Daoy (cell line): Measurements from ENCODE around the gene PABPN1L. TPM values are rescaled to one million over a fixed set of nuclear protein-coding genes. Genes with fewer than 3 reads are reported as not detected.
"Not testable (repeated sequence)": the region's sequence is repeated elsewhere in the genome, so short reads cannot be mapped to it uniquely, and the experiment has no call there.

Source experiments
- DNase-seq: peaks from one replicate; pipeline ENCODE4 v3.0.0-alpha.2; 2015; ENCODE audit warnings: low read depth
- total RNA-seq: library from RNA; depleted of rRNA; stranded (reverse); fragments of >200 nt; shearing (Covaris generic); gene quantifications from 2 replicates; pipeline ENCODE4 v1.2.3, GENCODE V29; 2014

The PABPN1L gene
- total RNA-seq, 1 experiment from 2014 or later, result not detected

DNA sequence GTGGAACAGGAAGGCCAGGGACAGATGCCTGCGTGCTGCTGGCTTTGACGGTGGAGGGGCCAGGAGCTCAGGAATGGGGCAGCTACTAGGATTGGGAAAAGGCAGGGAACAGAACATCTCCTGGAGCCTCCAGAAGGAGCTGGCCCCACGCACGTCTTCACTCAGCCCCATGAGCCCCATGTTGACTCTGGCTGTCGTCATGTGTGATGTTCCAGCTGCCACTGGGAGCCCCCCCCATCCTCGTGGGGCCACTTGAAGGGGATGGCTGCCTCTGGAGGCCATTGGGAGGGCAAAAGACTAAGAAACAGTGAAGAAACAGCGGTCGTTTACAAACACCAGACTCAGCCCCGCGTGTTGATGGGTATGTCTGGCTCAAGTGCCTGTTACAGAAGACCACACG lies 36.2 kb downstream of the PABPN1L start:
- no peak for DNase-seq

DNA sequence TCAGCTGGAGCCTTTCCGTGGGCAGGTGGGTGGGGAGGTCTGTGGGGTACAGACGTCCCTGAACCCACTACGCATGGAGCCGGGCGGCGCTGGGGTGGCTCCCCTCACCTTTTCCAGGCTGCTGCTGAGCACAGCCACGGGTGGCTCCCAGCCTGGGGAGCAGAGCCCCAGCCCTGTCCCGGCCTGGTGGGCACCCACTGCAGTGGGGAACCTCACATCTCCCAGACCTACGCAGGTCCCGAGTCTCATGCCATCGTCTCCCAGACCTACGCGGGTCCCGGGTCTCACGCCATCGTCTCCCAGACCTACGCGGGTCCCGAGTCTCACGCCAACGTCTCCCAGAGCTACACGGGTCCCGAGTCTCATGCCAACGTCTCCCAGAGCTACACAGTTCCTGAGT lies 37.7 kb downstream of the PABPN1L start:
- no peak for DNase-seq

DNA sequence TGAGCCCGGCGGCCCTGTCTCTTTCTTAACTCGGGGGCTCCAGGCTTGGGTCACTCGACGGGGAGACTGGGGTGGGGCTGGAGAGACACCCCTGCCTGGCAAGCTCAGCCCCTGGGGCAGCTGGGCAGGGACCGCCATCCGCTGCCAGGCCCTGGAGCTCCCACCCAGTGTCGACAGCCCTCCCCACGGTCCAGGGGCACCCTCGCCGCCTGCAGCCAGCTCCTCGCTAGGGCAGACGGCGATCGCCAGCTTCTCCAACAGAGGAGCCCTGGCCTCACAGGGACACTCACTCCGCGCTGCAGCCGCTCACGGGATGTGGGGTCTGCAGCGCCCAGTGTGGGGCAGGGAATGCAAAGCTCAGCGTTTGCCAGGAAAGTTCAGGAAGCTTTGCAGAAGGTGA lies 38.7 kb downstream of the PABPN1L start:
- no peak for DNase-seq

DNA sequence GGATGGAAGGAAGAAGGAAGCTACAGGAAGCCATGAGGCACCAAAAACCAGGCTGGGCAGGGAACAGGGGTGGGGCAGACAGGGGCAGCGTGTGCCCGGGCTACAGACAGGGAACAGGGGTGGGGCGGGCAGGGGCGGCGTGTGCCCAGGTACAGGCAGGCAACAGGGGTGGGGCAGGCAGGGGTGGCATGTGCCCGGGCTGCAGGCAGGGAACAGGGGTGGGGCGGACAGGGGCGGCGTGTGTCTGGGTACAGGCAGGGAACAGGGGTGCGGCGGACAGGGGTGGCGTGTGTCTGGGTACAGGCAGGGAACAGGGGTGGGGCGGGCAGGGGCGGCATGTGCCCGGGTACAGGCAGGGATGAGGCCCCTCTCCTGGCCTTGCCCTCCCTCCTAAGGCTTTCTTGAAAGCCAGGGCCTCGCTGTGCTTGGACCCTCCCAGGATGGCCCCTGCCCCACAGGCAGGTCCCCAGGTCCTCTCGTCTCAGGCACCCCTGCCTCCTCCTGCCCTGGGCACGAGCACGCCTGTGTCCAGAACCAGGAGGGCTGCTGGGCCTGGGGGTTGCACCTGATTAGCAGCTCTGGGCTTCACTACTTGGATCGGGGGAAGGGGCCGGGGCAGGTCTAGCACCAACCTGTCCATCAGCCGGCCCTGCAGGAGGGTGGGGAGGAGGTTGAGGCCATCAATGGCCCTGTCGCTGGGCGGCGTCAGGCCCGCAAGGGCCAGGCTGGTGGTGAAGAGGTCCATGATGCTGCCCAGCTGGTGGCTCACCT lies 40.2 kb downstream of the PABPN1L start:
- no peak for DNase-seq

DNA sequence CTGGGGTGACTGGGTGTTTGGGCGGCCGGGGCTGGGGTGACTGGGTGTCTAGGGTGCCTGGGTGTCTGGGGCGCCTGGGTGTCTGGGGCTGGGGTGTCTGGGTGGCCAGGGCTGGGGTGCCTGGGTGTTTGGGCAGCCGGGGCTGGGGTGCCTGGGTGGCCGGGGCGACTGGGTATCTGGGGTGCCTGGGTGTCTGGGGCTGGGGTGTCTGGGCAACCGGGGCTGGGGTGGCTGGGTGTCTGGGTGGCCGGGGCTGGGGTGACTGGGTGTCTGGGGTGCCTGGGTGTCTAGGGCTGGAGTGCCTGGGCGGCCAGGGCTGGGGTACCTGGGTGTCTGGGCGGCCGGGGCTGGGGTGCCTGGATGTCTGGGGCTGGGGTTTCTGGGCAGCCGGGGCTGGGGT lies 41.3 kb downstream of the PABPN1L start:
- no peak for DNase-seq

GRCh38 chr16:88824256-88825077 lies 42.0 kb downstream of the PABPN1L start:
- DNase-seq, result no peak

- DNase-seq, result not testable (repeated sequence)
Measured at GRCh38 chr16:88823646-88824045, 42.8 kb downstream of the PABPN1L start.

- no peak for DNase-seq
Measured at GRCh38 chr16:88822281-88823040, 44.0 kb downstream of the PABPN1L start.

DNA sequence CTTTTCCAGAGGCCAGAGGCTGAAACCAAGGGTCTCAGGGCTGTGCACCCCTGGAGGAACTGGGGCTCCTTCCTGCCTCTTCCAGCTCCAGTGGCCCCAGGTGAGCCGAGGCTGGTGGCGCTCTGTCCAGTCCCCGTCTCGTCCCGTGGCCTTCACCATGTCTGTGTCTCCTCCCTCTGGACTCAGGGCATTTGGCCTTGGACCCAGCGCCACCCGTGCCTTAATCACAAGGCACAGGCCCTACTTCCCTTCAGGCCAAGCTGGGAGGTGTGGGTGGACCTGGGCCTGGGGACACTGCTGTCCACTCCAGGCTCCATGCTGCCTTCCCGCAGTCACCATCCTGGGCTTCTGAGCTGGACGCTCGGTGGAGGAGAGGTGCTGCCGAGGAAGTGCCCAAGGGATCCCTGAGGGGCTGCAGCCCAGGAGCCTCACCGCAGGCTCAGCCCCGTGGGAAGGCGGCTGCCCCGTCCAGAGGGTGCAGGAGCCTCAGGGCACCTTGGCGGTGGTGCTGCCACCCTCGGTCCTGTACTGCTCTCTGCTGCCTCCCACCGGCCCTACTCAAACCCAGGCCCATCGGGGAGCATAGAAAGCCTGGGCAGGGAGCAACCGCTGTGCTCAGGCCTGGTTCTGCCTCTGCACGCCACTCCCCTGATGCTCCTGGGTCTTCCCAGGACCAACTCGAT lies 45.2 kb downstream of the PABPN1L start:
- no peak for DNase-seq

GRCh38 chr16:88820385-88821025 lies 46.0 kb downstream of the PABPN1L start:
- DNase-seq, result no peak

DNA sequence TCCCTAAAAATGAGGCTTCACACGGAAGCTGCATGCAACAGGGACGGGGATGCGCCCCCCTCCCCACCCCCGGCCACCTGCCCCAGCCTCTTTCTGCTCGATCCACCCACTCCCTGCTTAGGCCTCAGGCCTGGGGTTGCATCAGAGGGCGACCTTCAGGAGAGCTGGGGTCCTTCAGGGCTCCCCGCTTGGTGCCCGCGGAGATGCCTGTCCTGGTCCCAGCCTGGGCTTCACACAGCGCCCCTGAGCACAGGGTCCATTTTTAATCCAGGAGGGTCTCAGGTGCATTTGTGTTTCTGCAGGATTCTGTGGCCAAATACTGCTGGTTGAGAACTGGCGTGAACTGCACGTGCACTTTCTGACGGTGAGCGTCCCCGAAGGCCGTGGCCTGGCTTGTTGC lies 47.3 kb downstream of the PABPN1L start:
- DNase-seq, result no peak

- no peak for DNase-seq
Measured at GRCh38 chr16:88818575-88818874, 47.9 kb downstream of the PABPN1L start.

DNA sequence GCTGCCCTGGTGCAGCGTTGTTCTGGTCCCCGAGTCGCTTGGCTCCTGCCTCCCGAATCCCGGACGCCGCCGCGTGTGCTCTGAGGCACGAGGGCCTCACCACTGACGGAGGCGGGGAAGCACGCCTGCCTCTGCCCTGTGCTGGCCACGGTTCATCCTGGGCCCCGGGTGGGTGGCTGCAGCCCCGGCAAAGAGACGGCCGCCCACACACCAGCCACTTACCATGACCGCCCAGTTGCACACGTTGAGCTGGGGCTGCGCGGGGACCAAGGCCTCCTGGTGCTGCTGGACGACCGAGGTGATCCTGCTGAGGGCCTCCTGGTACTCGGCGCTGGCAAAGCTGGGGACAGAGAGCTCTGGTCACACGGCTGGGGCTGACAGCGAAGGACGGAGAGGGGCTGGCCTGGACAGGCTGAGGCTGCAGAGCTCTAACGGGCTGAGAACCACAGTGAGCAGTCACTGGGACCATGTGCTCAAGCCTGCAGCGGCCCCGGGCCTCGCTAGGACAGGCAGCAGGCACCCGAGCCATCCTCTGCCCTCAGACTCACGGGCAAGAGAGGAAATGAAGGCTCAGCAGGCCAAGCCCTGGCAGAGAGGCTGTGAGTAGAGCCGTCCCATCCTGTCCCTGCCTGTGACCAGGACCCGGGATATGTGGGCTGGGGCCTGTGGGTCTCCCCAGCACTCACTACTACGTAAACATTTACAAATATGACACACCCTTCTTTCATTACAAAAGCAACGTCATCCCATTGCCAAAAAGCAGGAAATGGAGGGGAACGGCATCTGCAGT lies 48.5 kb downstream of the PABPN1L start:
- DNase-seq, result no peak

GRCh38 chr16:88816736-88817535 lies 49.5 kb downstream of the PABPN1L start:
- no peak for DNase-seq

- peak; percentile 64 for DNase-seq
Measured at GRCh38 chr16:88815901-88816589, 50.4 kb downstream of the PABPN1L start.

GRCh38 chr16:88815227-88815626 lies 51.2 kb downstream of the PABPN1L start:
- DNase-seq, result no peak

DNA sequence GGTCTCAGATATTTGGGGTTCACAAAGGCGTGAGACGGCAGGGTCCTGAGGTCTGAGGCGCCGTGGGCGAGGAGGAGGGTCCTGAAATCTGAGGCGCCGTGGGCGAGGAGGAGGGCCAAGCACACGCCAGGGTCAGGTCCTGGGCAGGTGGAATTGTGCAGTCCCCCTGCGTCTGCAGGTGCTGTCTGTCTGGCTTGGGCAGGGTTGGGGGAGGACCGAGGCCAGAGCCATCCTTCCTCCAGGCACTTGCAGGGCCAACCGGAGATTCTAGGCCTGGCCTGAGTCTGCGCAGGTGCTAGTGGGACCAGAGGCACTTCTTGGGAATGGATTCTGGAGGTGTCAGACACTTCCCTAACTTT lies 52.3 kb downstream of the PABPN1L start:
- no peak for DNase-seq
